ENCODE data around the gene SP2. TPM values are rescaled to one million over a fixed set of nuclear protein-coding genes. Genes with fewer than 3 reads are reported as not detected.

SP2 gene
- total and polyA plus RNA-seq, 5 donors from 2014 or later, result 6.2 to 35.0 (median 6.7) TPM

DNA sequence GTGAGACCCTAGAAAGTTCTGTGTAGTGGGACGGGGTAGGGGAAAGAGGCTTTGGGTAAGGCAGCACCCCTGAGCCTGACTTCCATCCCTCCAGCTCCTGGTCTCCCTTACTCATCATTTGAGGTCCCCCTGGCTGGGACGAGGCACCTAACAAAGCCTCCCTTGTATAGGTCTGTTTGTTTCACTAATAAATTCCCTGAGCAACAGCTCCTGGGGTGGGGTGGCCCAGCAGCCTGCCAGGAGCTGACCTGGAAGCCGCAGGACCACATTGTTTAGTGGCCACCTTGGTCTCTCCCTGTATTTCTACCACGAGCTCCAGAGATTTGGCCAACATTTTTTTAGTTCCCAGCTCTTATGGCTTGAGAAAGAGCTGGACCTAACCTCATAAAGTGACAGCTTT is 54.4 kb downstream of the SP2 start:
- no peak overlapping the region for H3K4me3 Mint-ChIP-seq
- H3K27ac ChIP-seq (ENCODE audit: insufficient read depth, low read length, poor library complexity, severe bottlenecking), result no peak overlapping the region
- DNase-seq (no peak), ATAC-seq (ENCODE audit: low read depth in 2 of 2) (no peak)
- no peaks in the 10 kb centered on the region for H3K27me3 ChIP-seq (ENCODE audit: control insufficient read depth, insufficient read depth, low read length)
- H3K27me3 Mint-ChIP-seq, result no peaks in the 10 kb centered on the region
- no peaks in the 10 kb centered on the region for H3K9me3 Mint-ChIP-seq
- H3K4me1 ChIP-seq (ENCODE audit: control insufficient read depth, insufficient read depth, low read length, poor library complexity, severe bottlenecking), result peaks cover 12% of the 10 kb centered on the region
- peaks cover 9 to 27% (median 18%) of the 10 kb centered on the region in 4 donors for H3K4me1 Mint-ChIP-seq
- peaks cover 15% of the 10 kb centered on the region for H3K36me3 Mint-ChIP-seq
- H3K4me3 ChIP-seq (ENCODE audit: low read depth, low read length), result no peak overlapping the region
- peaks cover 7% of the 10 kb centered on the region for H3K36me3 ChIP-seq (ENCODE audit: control insufficient read depth, insufficient read depth, low read length)
- no peak overlapping the region for H3K27ac Mint-ChIP-seq
- H3K9me3 ChIP-seq (ENCODE audit: control insufficient read depth in 2 of 2, low read length in 2 of 2), result no peaks in the 10 kb centered on the region

DNA sequence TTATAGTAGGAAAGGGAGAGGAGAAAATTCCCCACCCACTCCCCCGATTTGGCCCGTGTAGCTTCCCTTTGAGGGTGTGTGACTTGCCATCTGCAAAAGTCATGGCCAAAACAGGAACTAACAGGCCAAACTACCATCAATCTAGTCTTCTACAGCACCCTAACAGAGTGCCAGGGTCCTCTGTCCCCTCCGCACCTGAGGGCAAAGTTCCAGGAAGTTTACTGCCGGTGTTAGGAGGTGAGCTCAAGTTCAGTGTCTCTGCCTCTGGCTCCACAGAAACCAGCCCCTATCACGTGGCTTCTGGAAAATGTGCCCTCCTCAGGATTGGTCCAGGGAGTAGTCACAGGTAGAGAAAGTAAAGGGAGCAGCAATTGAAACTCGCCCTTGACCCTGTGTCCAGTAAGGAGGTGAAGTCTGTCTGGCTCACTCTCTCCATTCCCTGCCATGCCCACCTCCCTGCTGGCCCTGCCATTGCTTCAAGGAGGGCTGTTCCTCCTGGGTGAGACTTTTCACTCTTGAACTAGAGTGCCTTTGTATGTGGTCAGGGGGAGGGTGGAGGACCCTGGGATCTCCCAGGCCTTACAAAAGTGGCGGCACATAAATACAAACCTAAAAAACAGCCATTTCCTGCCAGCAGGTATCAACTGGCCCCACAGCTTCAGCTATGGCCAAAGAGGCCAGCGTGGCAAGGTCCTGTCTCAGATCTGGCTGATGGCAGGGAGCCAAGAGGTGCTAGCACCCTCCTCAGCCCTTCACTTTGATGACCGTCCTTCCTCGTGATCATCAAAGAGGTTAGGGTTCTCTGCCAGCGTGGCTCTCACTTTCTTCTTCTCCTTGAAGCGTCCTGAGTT is 56.4 kb downstream of the SP2 start:
- no peak overlapping the region for H3K27ac Mint-ChIP-seq
- Histone ChIP-seq H3K4me3 (ENCODE audit: low read depth, low read length) (no peak overlapping the region), H3K9me3 (ENCODE audit: control insufficient read depth in 2 of 2, low read length in 2 of 2) (no peaks in the 10 kb centered on the region), H3K27me3 (ENCODE audit: control insufficient read depth, insufficient read depth, low read length) (no peaks in the 10 kb centered on the region), H3K36me3 (ENCODE audit: control insufficient read depth, insufficient read depth, low read length) (no peaks in the 10 kb centered on the region), H3K4me1 (ENCODE audit: control insufficient read depth, insufficient read depth, low read length, poor library complexity, severe bottlenecking) (peaks cover 12% of the 10 kb centered on the region), H3K27ac (ENCODE audit: insufficient read depth, low read length, poor library complexity, severe bottlenecking) (no peak overlapping the region)
- ATAC-seq (ENCODE audit: low read depth in 2 of 2) (no peak), DNase-seq (no peak)
- peaks cover 5 to 18% (median 10%) of the 10 kb centered on the region in 4 donors for H3K4me1 Mint-ChIP-seq
- H3K9me3 Mint-ChIP-seq, result no peaks in the 10 kb centered on the region
- H3K4me3 Mint-ChIP-seq, result no peak overlapping the region
- H3K36me3 Mint-ChIP-seq, result peaks cover 4% of the 10 kb centered on the region
- H3K27me3 Mint-ChIP-seq, result no peaks in the 10 kb centered on the region

DNA sequence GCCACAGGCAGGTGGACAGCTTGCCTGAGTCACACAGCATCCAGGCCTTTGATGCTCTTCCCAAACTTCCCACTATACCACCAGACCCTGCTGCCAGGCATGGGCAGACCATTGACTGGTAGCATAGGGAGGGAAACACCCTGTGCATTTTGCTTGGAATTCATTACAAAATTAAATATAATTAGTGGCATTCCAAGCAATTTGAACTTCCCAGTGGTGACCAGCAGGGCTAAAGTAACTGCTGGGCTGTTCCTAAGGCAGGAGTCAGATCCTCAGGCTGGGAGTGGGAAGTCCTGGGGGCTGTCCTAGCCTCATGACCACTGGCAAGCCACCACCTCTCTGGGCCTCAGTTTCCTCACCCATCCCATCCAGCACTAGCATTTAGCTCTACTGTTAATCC is 57.9 kb downstream of the SP2 start:
- no peak overlapping the region for H3K27ac Mint-ChIP-seq

DNA sequence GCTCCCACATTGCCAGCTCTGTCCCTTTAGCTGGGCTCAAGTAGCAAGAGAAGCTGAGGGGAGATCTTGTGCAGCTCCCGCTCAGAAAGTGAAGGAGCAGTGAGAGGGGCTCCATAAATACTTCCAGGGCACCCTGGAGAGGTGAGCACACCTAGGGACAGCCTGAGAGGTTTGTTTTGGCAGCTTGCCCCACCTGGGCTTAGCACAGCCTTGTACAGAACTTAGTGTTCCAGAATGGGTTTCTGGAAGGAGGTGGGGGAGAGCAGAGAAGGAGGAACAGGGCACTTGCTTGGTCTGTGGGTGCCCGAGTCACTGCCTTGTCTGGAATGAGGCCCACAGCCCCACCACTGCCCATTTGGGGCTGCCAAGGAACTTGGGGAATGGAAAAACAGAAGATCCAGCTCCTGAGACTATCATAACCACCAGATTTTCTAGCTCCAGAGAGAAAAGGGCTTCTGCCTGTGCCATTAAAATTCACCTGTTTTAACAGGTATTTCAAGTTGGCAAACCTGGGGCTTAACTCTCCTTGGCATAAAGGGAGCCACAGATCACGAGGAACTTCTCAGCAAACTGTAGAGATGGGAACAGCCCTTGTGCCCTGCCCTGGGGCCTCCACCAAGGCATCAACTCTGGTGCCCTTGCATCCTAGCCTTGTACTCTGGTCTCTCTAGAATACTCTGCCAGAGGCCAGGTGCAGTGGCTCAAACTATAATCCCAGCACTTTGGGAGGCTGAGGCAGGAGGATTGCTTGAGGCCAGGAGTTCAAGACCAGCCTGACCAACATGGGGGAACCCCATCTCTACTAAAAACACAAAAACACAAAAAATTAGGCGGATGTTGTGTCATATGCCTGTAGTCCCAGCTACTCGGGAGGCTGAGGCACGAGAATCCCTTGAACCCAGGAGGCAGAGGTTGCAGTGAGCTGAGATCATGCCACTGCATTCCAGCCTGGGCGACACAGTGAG is 59.7 kb downstream of the SP2 start:
- no peak overlapping the region for H3K27ac Mint-ChIP-seq
- no peaks in the 10 kb centered on the region for H3K4me1 ChIP-seq (ENCODE audit: control insufficient read depth, insufficient read depth, low read length, poor library complexity, severe bottlenecking)
- no peak for DNase-seq

More for the DNA sequence above, 57.9 kb downstream of the SP2 start:
- no peak for ATAC-seq (ENCODE audit: low read depth in 2 of 2)
- Mint-ChIP-seq H3K36me3 (peaks cover 4% of the 10 kb centered on the region), H3K9me3 (no peaks in the 10 kb centered on the region), H3K4me1 (peaks cover 4 to 16% (median 10%) of the 10 kb centered on the region in 4 donors), H3K4me3 (no peak overlapping the region), H3K27me3 (no peaks in the 10 kb centered on the region)
- Histone ChIP-seq H3K36me3 (ENCODE audit: control insufficient read depth, insufficient read depth, low read length) (no peaks in the 10 kb centered on the region), H3K27me3 (ENCODE audit: control insufficient read depth, insufficient read depth, low read length) (no peaks in the 10 kb centered on the region), H3K4me1 (ENCODE audit: control insufficient read depth, insufficient read depth, low read length, poor library complexity, severe bottlenecking) (peaks cover 12% of the 10 kb centered on the region), H3K27ac (ENCODE audit: insufficient read depth, low read length, poor library complexity, severe bottlenecking) (no peak overlapping the region), H3K9me3 (ENCODE audit: control insufficient read depth in 2 of 2, low read length in 2 of 2) (no peaks in the 10 kb centered on the region), H3K4me3 (ENCODE audit: low read depth, low read length) (no peak overlapping the region)
- DNase-seq, result no peak

DNA sequence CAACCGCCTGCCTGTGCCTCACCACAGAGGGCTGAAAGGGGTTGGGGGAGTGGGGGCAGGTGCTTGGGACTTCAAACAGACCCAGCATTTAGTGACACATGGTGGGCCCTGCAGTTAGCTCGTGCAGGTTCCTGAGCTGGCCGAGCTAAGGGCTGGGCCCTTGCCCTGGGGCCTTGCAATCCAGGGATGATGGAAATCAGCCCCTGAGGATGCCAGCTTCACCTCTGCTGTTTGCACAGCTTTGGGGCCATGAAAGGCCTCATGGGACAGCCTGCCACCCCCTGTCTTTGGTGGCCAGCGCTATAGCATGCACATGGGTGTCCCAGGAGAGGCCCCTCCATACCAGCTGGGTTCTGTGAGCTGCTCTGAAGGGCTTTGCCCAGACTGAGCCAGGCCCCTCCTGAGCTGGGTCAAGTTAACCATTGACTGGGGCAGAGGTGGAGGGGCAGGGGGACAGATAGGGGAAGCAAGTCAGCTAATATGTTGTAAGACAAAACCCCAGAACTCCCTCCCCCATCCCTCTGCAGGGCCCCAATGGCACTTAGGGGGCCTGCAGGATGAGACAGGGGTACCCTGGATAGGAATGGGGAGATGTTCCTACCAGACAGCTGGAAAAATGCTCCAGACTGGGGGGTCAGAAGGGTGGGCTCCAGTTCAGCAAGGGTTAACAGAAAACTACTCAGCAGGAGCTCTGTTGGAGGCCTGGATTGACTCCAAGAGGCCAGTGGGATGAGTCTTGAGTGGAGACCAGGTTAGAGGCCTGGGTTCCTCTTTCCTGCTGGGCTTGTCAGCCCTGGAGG is 61.0 kb downstream of the SP2 start:
- no peaks in the 10 kb centered on the region for H3K9me3 ChIP-seq (ENCODE audit: control insufficient read depth in 2 of 2, low read length in 2 of 2)
- no peaks in the 10 kb centered on the region for H3K27me3 ChIP-seq (ENCODE audit: control insufficient read depth, insufficient read depth, low read length)
- no peak for ATAC-seq (ENCODE audit: low read depth in 2 of 2)
- no peaks in the 10 kb centered on the region for H3K36me3 ChIP-seq (ENCODE audit: control insufficient read depth, insufficient read depth, low read length)
- H3K36me3 Mint-ChIP-seq, result no peaks in the 10 kb centered on the region
- no peak for DNase-seq
- H3K27ac ChIP-seq (ENCODE audit: insufficient read depth, low read length, poor library complexity, severe bottlenecking), result no peak overlapping the region
- H3K4me1 Mint-ChIP-seq, result no peaks in the 10 kb centered on the region
- H3K9me3 Mint-ChIP-seq, result no peaks in the 10 kb centered on the region
- H3K4me3 Mint-ChIP-seq, result no peak overlapping the region
- H3K4me3 ChIP-seq (ENCODE audit: low read depth, low read length), result no peak overlapping the region
- no peaks in the 10 kb centered on the region for H3K27me3 Mint-ChIP-seq
- H3K4me1 ChIP-seq (ENCODE audit: control insufficient read depth, insufficient read depth, low read length, poor library complexity, severe bottlenecking), result no peaks in the 10 kb centered on the region
- no peak overlapping the region for H3K27ac Mint-ChIP-seq

More for the DNA sequence above, 59.7 kb downstream of the SP2 start:
- Mint-ChIP-seq H3K27me3 (no peaks in the 10 kb centered on the region), H3K36me3 (no peaks in the 10 kb centered on the region), H3K4me1 (peaks cover 0 to 4% (median 0%) of the 10 kb centered on the region in 4 donors), H3K9me3 (no peaks in the 10 kb centered on the region), H3K4me3 (no peak overlapping the region)
- Histone ChIP-seq H3K9me3 (ENCODE audit: control insufficient read depth in 2 of 2, low read length in 2 of 2) (no peaks in the 10 kb centered on the region), H3K27me3 (ENCODE audit: control insufficient read depth, insufficient read depth, low read length) (no peaks in the 10 kb centered on the region), H3K4me3 (ENCODE audit: low read depth, low read length) (no peak overlapping the region), H3K27ac (ENCODE audit: insufficient read depth, low read length, poor library complexity, severe bottlenecking) (no peak overlapping the region), H3K36me3 (ENCODE audit: control insufficient read depth, insufficient read depth, low read length) (no peaks in the 10 kb centered on the region)
- no peak for ATAC-seq (ENCODE audit: low read depth in 2 of 2)

DNA sequence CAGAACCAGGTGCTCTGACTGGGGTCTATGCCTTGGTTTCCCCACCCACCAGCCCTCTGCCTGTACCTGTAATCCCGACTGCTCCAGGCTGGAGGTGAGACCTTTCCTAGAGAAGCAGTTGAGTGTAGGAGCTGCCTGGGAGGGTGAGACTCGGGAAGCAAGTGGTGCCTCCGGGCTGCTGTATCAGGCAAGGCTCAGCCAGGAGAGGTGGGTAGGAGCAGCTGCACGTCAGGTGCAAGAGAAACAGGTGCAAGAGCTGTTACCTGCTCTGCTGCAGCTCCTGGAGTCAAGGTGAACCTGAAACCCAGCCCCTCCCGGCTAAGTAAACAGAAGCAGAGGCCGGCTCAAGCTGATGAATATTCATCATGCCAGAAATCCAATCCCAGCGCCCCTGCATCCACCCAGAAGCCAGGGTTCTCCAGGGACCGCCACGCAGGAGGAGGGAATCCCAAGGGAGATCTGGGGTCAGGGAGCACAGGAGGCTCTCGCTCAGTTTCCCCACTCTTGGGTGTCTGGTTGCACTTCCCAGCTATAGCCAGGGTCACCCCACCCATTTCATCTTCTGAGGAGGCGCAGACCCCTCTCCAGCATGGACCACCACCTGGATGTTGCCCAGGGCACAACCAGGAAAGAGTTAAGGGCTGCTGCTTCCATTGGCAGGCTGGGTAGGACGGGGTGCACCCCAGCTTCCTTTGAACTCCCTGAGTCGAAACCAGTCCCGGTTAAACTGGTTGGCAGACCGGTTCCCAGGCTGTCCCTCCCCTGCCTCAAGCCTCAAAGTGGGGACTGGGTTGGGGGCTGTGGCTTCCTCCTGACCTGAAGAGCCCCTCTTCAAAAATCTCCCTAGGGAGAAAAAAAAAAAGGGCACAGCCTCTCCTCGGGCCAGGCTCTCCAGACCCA is 61.8 kb downstream of the SP2 start, which contains the start of gene PRR15L:
Gene PRR15L, minus strand, starts transcription at position 293 of the 900 bp plus-strand sequence. CDS start 4,649 bp downstream, outside the sequence.
- no peaks in the 10 kb centered on the region for H3K36me3 ChIP-seq (ENCODE audit: control insufficient read depth, insufficient read depth, low read length)
- no peaks in the 10 kb centered on the region for H3K4me1 Mint-ChIP-seq
- no peaks in the 10 kb centered on the region for H3K36me3 Mint-ChIP-seq
- no peak within 1 kb of the TSS for H3K4me3 ChIP-seq (ENCODE audit: low read depth, low read length)
- DNase-seq (no peak), ATAC-seq (ENCODE audit: low read depth in 2 of 2) (no peak)
- H3K27me3 Mint-ChIP-seq, result no peaks in the 10 kb centered on the region
- H3K4me3 Mint-ChIP-seq, result no peak within 1 kb of the TSS
- no peaks in the 10 kb centered on the region for H3K4me1 ChIP-seq (ENCODE audit: control insufficient read depth, insufficient read depth, low read length, poor library complexity, severe bottlenecking)
- no peaks in the 10 kb centered on the region for H3K9me3 Mint-ChIP-seq
- peak within 1 kb of the TSS in 1 of 3 donors; percentile 55 for H3K27ac Mint-ChIP-seq
- H3K27me3 ChIP-seq (ENCODE audit: control insufficient read depth, insufficient read depth, low read length), result no peaks in the 10 kb centered on the region
- H3K9me3 ChIP-seq (ENCODE audit: control insufficient read depth in 2 of 2, low read length in 2 of 2), result no peaks in the 10 kb centered on the region
- H3K27ac ChIP-seq (ENCODE audit: insufficient read depth, low read length, poor library complexity, severe bottlenecking), result no peak within 1 kb of the TSS
